DOHH2 (cell line): ENCODE data around the gene ZIC5.

ENCODE experiments used
- EZH2phosphoT487 ChIP-seq: fragments of 200-600 bp; sonication (generic); IDR thresholded peaks from 2 replicates; pipeline ENCODE4 v1.6.1; 2017; ENCODE audit warnings: borderline replicate concordance, mild to moderate bottlenecking, antibody characterized with exemption, low read length, moderate library complexity, mixed read lengths
- TF ChIP-seq, protein P1 (sequence below): fragments of 200-600 bp; sonication (generic); IDR thresholded peaks from one replicate; pipeline ENCODE4 v1.5.1; 2014; ENCODE audit warnings: antibody characterized with exemption, mild to moderate bottlenecking, low read depth, low read length; ENCODE audit not compliant: poor library complexity, severe bottlenecking

DNA sequence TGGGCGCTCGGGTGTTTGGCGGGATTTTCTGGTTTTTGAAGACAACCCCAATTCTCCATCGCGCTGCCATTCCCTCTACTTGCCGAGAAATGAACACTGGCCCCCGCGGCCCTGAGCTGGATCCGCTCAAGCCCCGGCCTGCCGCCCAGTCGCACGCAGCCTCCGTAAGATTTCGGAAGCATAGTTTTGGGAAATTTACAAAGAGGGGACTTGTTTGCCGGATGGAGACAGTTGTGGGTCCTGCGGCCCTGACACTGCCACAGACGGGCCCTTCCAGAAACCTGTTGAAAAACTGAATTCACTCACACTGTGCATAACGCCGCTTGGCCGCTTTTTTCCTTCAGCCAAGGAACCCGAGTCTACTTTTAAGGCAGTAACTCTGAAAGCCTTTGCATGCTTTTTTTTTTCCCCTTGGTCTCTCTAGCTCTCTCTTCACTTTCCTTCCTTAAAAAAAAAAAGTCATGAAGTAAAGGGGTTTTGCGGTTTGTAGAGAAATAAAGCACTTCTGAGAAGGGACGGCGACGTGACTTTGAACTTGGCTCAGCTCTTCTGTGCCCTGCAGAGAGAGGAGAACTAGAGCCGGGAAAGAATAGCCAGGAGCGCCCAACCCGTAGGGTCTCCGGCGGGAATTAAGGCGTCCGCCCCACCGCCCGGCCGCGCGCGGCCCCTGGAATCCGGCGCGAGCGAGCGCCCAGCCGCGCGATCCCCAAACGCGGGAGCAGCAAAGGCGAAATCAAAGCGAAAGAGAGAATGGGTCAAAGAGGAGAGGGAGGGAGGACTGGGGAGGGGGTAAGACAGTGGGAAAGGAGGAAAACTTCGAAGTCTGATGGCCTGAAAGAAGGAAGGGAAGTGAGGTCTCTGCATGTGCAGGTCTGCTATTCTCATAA lies 6.6 kb upstream of the ZIC5 start:
- no peak for TF ChIP-seq EZH2phosphoT487
- TF ChIP-seq, protein P1, sequence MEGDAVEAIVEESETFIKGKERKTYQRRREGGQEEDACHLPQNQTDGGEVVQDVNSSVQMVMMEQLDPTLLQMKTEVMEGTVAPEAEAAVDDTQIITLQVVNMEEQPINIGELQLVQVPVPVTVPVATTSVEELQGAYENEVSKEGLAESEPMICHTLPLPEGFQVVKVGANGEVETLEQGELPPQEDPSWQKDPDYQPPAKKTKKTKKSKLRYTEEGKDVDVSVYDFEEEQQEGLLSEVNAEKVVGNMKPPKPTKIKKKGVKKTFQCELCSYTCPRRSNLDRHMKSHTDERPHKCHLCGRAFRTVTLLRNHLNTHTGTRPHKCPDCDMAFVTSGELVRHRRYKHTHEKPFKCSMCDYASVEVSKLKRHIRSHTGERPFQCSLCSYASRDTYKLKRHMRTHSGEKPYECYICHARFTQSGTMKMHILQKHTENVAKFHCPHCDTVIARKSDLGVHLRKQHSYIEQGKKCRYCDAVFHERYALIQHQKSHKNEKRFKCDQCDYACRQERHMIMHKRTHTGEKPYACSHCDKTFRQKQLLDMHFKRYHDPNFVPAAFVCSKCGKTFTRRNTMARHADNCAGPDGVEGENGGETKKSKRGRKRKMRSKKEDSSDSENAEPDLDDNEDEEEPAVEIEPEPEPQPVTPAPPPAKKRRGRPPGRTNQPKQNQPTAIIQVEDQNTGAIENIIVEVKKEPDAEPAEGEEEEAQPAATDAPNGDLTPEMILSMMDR, result no peak
